Measurements from ENCODE around the gene RHOT1.
"Not testable (repeated sequence)": the region's sequence is repeated elsewhere in the genome, so short reads cannot be mapped to it uniquely, and the experiment has no call there.

The RHOT1 gene

DNA sequence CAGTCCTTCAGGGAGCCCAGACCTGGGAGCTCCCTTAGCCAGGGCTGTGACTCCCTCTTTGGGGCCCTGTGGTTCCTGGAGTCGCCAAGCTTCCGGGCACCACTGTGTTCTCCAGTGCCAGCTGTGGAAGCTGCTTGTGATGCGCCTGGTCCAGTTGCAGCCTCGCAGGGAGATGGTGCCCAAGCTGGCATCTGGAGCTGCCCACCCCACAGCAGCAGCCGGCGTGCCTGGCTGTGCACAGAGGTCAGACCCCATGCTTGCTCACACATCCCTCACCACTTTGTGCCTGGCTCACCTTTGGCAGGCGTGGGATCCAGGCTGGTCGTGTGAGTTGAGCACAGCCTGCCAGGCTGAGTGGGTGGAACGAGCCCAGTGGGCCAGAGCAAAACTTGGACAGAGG is 18.2 kb downstream of the RHOT1 start:
- DNase-seq, result no peak

DNA sequence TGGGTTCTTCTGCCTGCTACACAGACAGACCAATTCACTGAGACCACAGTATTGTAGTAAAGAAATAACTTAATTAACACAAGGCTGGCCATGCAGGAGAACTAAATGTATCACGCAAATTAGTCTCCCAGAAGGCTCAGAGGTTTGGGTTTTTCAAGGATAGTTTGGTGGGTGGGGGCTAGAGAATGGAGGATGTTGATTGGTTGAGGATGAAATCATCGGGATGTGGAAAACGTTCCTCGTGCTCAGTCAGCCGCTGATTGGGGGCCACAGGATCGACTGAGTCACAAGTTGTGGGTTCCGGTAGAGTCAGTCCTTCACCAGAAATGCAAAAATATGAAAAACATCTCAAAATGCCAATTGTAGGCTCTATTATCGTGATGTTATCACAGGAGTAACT is 18.7 kb downstream of the RHOT1 start:
- DNase-seq, result no peak

DNA sequence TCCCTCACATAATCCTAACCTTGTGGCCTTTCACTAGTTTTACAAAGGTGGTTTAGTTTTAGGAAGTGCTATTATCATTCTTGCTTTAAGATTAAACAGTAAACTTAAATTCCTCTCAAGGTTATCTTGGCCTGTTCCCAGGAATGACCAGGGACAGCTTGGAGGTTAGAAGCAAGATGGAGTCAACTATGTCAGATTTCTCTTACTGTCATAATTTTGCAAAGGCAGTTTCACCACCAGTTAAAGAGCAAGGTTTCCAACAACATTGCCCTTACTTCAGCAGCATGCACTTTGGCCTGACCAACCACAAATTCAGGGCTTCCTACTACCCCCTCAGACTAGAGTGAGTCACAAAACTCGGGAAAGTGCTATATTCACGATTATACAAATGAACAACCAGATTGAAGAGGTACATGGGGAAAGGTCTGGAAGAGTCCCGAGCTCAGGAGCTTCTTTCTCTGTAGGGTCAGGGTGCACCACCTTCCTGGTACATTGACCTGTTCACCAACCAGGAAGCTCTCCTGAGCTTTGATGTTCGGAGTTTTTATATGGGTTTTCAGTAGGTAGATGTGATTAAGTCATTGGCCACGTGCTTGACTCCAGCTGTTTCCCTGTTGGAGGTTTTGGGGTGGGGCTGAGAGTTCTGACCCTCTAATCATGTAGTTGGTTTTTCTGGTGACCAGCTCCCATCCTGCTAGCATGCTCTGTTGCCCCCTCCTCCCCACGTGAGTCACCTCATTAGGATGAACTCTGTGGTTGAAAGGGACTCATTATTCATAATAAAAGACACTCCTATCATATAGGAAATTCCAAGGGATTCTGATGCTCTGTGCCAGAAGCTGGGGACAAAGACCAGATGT is 19.4 kb downstream of the RHOT1 start:
- no peak for DNase-seq

DNA sequence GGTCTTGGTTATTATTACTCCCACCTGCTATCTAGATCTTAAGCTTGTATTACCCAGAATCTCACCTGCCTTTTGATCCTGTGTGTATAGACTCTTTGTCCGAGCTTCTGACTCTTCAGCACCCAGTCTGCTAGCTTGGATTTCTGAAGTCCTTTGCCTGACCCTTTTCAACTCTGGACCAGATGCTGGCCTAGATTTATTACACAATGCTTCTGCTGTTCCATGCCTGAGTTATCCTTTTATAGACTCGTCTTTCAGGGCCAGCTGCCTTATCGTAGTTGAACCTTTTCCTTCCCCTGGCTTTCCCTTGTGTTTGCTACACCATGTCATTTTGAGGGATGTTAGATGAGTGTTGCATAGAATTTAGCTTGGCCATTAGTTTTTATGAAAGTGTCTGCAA is 32.6 kb downstream of the RHOT1 start:
- no peak for DNase-seq

DNA sequence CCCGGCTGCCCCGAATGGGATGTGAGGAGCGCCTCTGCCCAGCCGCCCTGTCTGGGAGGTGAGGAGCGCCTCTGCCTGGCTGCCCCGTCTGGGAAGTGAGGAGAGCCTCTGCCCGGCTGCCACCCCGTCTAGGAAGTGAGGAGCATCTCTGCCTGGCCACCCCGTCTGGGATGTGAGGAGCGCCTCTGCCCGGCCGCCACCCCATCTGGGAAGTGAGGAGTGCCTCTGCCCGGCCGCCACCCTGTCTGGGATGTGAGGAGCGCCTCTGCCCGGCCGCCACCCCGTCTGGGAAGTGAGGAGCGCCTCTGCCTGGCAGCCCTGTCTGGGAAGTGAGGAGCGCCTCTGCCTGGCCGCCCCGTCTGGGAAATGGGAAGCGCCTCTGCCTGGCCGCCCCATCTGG is 36.4 kb downstream of the RHOT1 start:
- DNase-seq, result not testable (repeated sequence)

DNA sequence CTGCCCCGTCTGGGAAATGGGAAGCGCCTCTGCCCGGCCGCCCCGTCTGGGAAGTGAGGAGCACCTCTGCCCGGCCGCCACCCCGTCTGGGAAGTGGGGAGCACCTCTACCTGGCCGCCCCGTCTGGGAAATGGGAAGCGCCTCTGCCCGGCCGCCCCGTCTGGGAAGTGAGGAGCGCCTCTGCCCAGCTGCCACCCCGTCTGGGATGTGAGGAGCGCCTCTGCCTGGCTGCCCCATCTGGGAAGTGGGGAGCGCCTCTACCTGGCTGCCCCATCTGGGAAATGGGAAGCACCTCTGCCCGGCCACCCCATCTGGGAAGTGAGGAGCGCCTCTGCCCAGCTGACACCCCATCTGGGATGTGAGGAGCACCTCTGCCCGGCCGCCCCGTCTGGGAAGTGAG is 36.8 kb downstream of the RHOT1 start:
- not testable (repeated sequence) for DNase-seq

DNA sequence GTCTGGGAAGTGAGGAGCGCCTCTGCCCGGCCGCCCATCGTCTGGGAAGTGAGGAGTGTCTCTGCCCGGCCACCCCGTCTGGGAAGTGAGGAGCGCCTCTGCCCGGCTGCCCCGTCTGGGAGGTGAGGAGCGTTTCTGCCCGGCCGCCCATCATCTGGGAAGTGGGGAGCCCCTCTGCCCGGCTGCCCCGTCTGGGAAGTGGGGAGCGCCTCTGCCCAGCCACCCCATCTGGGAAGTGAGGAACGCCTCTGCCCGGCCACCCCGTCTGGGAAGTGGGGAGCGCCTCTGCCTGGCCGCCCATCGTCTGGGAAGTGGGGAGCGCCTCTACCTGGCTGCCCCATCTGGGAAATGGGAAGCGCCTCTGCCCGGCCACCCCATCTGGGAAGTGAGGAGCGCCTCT is 37.2 kb downstream of the RHOT1 start:
- not testable (repeated sequence) for DNase-seq

DNA sequence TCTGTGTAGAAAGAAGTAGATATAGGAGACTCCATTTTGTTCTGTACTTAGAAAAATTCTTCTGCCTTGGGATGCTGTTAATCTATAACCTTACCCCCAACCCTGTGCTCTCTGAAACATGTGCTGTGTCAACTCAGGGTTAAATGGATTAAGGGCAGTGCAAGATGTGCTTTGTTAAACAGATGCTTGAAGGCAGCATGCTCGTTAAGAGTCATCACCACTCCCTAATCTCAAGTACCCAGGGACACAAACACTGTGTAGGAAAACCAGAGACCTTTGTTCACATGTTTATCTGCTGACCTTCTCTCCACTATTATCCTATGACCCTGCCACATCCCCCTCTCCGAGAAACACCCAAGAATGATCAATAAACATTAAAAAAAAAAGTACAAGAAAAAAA is 38.0 kb downstream of the RHOT1 start:
- DNase-seq, result not testable (repeated sequence)

DNA sequence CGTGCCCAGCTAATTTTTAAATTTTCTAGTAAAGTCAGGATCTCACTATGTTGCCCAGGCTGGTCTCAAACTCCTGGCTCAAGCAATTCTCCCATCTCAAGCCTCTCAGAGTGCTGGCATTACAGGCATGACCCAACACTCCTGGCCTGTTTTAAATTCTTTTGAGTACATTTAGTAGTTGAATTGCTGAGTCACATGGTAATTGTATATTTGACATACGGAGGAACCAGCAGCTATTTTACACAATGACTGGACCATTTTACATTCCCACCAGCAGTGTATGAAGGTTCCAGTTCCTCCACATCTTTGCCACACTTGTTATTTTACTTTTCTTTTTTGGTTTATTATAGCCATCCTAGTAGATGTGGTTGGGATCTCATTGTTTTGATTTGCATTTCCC is 43.6 kb downstream of the RHOT1 start:
- DNase-seq, result no peak

DNA sequence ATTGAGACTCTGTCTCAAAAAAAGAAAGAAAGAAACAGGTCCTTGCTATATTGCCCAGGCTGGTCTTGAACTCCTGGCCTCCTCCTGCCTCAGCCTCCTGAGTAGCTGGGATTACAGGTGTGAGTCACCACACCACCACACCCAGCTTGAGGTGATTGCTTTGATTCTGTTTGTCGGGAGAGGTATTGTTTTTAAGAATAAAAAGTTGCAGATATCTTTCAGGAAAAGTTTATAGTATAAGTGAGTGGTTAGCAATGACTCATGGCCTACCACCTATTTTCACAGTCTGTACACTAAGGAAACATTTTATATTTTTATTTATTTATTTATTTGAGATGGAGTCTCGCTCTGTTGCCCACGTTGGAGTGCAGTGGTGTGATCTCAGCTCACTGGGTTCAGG is 45.0 kb downstream of the RHOT1 start:
- DNase-seq, result no peak

DNA sequence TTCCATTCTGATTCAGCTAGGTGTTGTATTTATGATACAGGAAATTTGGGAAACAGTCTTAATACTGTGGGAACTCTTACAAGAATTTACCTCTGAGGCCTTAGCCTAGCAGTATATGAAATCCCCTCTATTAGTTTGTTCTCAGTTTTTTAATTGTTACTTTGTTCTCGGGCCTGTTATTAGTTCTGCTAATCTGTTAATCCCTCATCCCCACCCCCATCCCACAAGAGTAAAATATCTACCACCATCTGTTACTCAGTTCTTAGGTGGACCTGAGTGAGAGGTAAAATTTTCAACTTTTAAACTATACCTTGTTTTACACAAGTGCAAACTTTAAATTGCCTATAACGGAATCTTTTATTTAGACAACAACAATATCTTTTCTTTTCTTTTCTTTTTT is 47.0 kb downstream of the RHOT1 start:
- no peak for DNase-seq

DNA sequence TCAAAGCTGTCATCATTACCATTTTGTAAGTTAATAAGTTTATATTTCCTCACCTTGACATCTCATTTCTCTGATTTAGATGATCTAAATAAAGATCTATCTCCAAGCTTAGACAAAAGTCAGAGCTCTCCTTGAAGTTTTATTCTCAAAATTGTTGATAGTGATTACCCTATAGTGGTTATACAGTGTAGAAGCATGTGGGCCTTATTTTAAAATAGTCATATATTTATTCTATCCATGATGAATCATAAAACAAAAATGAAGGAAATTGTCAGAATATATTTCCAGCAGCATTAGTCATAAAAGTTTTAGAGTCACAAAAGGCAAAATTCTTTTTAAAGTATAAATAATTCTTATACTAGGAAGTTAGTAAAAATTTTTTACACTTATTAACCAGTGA is 49.0 kb downstream of the RHOT1 start:
- DNase-seq, result no peak

DNA sequence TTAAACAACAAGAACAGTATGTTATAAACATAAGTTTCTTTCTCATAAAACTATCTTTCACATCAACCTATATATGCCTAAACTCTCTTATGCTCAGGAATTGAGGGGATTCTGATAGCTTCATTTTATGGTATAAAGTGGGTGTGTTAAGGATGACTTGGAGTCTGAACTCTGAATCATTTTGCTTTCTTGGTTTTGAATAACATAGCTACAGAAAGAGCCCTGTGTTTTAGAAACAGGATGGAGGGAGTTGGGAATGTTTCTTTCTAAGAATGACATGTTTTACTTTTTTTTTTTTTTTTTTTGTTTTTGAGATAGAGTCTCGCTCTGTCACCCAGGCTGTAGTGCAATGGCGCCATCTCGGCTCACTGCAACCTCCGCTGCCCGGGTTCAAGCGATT is 50.1 kb downstream of the RHOT1 start:
- DNase-seq, result no peak

DNA sequence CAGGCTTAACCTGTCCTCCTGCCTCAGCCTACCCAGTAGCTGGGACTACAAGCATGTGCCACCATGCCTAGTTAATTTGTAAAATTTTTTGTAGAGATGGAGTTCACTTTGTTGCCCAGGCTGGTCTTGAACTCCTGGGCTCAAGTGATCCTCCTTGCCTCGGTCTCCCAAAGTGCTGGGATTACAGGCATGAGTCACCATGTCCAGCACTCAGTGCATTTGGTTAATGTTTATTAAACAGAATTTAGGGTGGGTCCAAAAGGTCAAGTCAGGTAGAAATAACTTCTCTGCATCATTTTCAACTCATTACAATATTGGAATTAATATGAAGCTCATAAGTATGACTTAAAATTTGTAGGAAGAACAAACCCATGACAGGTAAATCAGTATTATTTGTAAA is 55.7 kb downstream of the RHOT1 start:
- DNase-seq, result no peak

DNA sequence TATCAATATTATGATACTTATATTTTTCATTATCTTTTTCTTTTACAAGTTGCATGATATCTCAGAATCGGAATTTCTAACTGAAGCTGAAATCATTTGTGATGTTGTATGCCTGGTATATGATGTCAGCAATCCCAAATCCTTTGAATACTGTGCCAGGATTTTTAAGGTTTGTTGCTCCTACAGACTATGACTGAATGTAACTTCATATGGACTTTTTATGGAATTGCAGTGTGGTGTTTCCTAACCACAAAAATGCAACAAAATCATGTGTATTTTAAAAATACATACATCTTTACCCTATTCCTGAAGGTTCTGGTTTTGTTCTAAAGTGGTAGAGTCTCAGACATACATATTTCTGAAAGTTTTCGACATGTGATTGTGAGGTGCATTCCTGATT is 64.6 kb downstream of the RHOT1 start:
- DNase-seq, result no peak

DNA sequence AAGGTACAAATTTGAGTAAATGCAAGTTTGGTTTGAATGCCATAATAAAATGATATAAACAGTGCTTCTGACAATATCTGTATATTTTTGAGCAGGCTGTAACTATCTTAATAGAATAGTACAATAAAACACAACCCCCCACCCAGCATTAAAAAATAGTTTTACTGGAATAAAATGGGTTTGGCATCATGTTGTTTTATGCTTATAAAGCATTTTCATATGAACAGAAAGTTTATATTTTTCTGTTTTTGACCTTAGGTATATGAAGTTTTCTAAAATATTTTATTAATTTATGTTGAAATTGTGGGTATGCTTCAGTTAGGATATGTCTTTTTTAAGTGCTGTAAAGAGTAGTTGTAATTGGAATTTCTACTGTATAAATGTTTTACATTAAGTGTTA is 66.1 kb downstream of the RHOT1 start:
- DNase-seq, result no peak

DNA sequence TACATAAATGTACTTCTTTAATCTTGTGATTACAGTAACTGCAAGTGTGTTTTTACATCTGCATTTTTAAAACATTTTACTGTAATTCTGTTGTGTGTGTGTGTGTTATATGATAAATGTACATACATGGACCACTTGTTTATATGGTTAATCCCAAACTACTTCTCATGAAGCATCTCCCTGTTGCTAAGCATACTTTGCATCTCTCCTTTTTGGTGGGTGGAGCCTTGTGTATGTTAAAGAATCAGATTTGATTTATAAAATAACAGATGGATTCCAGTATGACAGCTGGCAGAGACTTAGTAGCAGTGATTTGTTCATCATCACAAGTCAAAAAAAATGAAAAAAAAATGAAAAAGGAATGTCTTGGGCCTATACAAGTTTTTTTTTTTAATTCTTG is 67.3 kb downstream of the RHOT1 start:
- DNase-seq, result no peak

DNA sequence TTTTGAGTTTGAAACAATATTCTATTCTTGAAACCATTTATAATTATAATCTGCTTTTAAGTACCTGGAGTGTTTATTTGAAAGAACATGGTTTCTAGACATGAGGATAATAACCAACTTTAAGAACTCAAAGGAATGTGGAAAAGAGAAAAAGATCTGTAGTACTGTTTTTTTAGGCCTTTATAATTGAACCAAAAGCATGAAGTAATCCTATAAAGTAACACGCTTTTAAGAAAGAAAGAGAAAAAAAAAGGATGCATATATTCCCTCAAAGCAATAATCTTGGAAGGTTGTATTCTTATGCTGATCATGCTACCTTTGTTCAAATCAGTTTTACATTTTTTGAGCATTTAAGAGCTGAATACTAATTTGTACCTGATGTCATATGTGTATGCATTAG is 69.4 kb downstream of the RHOT1 start:
- no peak for DNase-seq

DNA sequence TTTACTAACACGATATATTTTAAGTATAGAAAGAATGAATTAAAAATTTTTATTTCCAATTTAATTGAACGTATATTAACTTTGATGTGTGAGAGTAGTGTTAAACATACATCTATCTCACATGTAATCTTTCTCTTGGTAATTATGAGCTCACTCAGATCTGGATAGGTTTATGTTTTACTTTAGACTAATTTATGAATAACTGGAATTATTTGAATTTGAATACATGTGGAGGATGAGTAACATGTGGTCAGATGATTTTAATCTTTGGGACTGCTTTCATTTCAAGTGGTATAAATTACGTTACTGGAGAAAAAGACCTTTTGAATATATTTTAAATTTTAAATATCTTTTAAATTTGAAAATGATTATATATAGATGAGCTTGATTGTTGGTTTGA is 73.4 kb downstream of the RHOT1 start:
- no peak for DNase-seq

DNA sequence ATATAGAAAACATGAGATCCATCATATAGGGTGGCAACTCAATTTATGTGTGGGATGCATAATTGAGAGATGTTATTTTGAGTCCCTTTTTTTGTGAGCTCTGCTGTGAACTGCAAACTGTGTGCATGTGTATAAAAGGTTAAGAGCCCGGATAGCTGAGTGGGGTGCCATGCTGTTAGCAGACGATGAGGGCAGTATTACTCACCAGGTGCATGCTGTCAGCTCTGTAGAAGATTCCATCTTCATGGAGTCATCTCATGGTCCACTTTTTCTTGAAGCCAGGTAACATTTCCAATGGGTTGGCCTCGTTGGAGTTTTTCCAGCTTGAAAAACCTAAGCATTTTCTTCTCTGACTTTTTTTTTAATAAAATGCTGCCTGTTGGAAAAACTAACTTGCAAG is 80.3 kb downstream of the RHOT1 start:
- no peak for DNase-seq

DNA sequence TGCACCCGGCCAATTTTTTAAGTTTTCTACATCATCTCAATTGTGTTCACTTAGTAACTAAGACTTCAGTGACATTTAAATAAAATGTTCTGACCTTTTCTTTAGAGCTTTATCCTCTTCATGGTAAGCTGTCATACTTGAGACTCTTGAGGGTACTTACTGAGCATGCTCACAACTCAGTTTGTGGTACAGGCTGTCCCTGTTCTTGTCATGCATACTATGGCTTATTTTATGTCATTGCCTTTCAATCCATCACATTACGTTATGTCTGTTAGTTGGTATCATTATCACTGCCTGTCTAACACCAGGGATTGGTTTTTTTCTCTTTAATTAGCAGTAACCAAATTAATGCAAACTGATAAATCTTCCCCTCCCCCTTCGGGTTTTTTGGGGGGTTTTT is 81.4 kb downstream of the RHOT1 start:
- DNase-seq, result no peak

DNA sequence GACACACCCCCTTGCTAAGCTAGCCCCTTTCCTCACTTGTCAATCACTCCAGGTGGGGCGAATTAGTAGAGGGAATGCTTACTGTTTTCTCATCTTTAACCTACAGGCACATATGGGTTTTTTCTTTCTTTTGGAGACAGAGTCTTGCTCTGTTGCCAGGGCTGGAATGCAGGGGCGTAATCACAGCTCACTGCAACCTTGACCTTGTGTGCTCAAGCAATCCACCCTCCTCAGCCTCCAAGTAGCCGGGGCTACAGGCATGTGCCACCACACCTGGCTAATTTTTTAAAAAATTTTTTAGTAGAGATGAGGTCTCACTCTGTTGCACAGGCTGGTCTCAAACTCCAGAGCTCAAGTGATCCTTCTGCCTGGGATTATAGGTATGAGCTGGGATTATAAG is 84.6 kb downstream of the RHOT1 start:
- no peak for DNase-seq

DNA sequence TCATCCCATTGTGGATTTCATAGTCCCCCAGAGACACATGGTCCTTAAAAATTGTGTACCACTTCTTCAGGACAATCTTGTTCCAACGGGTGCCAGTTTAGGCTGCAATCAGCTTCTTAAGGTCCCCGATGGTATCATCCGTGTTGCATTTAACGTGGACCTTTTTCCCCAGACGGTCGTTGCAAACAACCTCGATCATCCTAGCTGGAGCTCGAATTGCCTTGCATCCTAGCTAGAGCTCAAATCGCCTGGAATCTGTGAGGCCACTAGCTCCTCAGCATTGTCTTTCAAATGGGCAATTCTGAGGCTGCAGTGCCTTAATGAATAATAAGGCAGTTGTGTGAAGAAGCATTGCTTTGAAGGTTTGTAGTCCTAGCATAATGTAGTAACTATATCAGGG is 85.6 kb downstream of the RHOT1 start:
- DNase-seq, result no peak

DNA sequence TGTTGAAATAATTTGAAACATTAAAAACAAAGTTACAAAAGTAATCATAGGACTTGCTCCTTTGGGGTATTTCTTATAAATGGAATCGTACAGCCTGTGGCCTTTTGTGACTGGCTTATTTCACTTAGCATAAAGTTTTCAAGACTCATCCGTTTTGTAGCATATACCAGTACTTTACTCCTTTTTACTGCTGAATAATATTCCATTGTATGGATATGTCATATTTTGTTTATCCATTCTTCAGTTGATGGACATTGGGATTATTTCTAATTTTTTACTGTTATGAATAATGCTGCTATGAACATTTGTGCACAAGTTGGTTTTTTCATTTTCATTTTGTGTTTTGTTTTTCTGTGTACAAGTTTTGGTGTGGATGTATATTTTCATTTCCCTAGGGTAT is 93.3 kb downstream of the RHOT1 start:
- no peak for DNase-seq

DNA sequence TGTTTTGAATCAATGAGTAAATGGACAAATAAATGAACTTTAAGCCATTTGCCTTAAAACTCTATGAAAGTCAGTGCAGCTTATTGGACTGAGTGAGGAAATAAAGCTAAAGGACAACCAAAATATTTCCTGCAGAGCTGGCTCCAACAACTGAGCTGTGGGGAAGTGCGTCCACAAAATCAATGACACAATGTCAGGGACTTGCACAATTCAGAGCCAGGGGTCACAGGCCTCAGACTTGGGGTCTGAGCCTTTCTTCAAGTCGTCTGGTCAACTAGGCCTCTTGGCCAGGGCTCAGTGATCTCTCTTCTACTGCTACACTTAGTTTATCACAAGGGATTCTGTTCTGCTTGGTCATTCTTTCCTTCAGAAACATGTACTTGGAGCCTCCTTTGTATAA is 97.2 kb downstream of the RHOT1 start:
- DNase-seq, result no peak

All from activated CD4-positive, CD25-positive, alpha-beta regulatory T cell treated with anti-CD3 and anti-CD28 coated beads, Interleukin-2, amount 50 U/mL, for 72 hours (primary cell).